Right lobe of liver (tissue), 4 donors: ENCODE measurements around the gene RAB4A.

ENCODE experiments used
- POLR2A ChIP-seq: fragments of 450-650 bp; IDR thresholded peaks from one replicate; pipeline ENCODE4 v1.6.1; 2017; ENCODE audit warnings: antibody characterized with exemption, mild to moderate bottlenecking
- TF ChIP-seq, protein P1 (sequence below), 4 donors: fragments of 200-600 bp in 3 of 4; fragments of 450-650 bp in 1 of 4; IDR thresholded peaks; one replicate each; pipeline versions ENCODE4 v1.5.1 to v1.8.0; 2016 to 2022; ENCODE audit warnings: antibody characterized with exemption in 4 of 4, mild to moderate bottlenecking in 2 of 4
- donor health status: DM: no; HTN: no; CAD: no.
- donor health status: DM: no; HTN: no; CAD: no.
- donor health status: DM: no; HTN: yes; CAD: no.

DNA sequence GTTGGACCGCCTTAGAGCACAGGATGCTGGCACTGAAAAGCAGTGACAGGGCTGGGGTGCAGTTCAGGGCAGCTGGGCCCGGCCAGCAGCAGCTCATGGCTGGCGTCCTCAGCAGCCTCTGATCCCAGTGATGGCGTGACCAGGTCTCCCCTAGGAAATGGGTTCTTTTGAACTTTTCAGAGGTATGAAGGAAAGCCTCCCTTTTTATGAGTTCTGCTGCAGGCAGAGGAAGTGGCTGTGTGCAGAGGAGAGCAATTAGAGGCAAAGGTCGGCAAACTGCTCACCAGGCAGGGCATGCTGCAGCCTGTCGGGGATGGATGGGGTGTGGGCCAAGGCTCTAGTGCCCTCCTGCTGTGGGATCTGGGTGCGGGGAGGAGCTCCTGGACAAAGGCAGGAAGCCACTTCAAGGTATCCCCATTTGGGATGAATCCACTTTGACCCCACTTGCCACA lies 45.6 kb upstream of the RAB4A start:
- TF ChIP-seq POLR2A: peak; percentile 42
- TF ChIP-seq, protein P1, sequence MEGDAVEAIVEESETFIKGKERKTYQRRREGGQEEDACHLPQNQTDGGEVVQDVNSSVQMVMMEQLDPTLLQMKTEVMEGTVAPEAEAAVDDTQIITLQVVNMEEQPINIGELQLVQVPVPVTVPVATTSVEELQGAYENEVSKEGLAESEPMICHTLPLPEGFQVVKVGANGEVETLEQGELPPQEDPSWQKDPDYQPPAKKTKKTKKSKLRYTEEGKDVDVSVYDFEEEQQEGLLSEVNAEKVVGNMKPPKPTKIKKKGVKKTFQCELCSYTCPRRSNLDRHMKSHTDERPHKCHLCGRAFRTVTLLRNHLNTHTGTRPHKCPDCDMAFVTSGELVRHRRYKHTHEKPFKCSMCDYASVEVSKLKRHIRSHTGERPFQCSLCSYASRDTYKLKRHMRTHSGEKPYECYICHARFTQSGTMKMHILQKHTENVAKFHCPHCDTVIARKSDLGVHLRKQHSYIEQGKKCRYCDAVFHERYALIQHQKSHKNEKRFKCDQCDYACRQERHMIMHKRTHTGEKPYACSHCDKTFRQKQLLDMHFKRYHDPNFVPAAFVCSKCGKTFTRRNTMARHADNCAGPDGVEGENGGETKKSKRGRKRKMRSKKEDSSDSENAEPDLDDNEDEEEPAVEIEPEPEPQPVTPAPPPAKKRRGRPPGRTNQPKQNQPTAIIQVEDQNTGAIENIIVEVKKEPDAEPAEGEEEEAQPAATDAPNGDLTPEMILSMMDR (IDR thresholded peaks at IDR 0.05): peak in 1 of 4 donors; percentile 5
